Activated T-helper 1 cell treated with anti-CD3 and anti-CD28 coated beads, Interleukin-2, amount 50 U/mL, for 16 hours (primary cell): ENCODE results near the gene SNF8.
A peak's percentile ranks its signal among the peaks of the same experiment; 100 is the strongest.
"Not testable (repeated sequence)": the region's sequence is repeated elsewhere in the genome, so short reads cannot be mapped to it uniquely, and the experiment has no call there.

Experiments used
- DNase-seq, 2 donors: peaks; one replicate each; pipeline ENCODE4 v3.0.0-alpha.2; 2020; ENCODE audit warnings: low read depth in 1 of 2, low spot score in 1 of 2

The SNF8 gene

GRCh38 chr17:48944515-48945260 lies at the start of gene SNF8:
SNF8 (minus strand) TSS chr17:48944842; CDS start chr17:48944734, 108 bp downstream.
- DNase-seq: peak; percentile 81 to 89

- no peak for DNase-seq
Observed at GRCh38 chr17:48993951-48994350, 49.3 kb upstream of the SNF8 start.

- no peak for DNase-seq
Observed at GRCh38 chr17:48993305-48993704, 48.7 kb upstream of the SNF8 start.

- DNase-seq: no peak
Observed at GRCh38 chr17:48992444-48992843, 47.8 kb upstream of the SNF8 start.

DNA sequence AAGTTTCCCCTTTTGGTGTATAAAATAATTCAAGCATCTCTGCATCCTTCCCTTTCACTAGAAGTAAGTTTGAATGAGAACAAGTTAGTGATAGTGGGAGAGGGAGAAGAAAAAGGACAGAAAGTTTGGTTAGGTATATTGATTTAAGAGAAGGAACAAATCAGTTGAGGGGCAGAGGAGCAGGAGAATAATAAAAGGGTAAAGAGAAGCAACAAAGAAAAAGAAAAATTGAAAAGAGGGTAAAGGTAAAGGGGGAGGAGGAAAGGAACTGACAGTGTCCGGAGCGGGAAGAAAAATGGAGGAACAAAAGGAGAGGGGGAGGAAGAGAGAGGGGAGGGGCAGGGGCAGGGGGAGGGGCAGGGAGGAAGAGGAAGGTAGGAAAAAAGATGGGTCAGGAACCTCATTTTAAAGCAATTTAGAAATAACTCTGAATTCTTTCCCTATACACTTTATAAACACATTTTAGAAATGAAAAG lies 46.3 kb upstream of the SNF8 start:
- DNase-seq: no peak

DNA sequence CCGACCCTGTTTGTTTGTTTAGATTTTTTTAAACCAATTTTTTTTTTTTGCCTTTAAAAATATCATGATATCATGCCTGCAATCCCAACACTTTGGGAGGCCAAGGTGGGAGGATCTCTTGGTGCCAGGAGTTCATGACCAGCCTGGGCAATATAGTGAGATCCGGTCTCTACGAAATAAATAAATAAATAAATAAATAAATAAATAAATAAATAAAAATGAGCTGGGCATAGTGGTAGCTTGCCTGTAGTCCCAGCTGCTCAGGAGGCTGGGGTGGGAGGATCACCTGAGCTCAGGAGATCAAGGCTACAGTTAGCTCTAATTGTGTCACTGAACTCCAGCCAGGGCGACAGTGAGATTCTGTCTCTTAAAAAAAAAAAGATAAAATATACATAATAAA lies 44.5 kb upstream of the SNF8 start:
- DNase-seq: no peak

GRCh38 chr17:48985436-48986245 lies 41.0 kb upstream of the SNF8 start:
- DNase-seq: no peak

GRCh38 chr17:48981927-48982539 lies 37.4 kb upstream of the SNF8 start:
- DNase-seq: no peak

DNA sequence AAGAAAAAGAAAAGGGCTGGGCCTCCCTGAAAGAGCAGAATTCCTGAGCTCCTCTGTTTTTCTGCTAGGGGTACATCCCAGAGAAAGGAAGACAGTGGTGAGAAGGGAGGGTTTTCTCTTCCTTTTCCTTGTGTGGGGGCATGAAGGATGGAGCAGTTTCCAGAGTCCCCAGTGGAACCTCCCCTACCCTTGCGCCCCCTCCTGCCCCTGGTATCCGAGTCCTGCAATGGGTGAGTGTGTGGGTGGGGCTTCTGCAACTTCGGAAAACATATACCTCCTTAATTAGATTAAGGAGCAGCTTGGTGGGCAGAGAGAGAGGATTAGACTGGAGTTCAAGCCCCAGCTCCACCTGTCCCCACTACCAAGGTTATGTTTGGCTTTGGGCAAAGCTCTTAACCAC lies 29.2 kb upstream of the SNF8 start:
- DNase-seq: no peak

DNA sequence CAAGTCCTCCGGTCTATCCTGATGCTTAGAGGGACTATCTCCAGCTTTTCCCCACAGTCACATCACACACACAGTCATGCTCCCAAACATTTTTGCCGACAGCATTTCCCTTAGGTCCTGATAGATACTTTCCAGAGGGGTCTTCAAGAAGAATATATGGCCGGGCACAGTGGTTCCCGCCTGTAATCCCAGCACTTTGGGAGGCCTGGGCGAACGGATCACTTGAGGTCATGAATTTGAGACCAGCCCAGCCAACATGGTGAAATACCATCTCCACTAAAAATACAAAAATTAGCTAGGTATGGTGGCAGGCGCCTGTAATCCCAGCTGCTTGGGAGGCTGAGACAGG lies 28.1 kb upstream of the SNF8 start:
- no peak for DNase-seq

GRCh38 chr17:48970865-48971687 lies 26.4 kb upstream of the SNF8 start:
- DNase-seq: no peak

- DNase-seq: no peak
Observed at GRCh38 chr17:48970224-48970623, 25.6 kb upstream of the SNF8 start.

DNA sequence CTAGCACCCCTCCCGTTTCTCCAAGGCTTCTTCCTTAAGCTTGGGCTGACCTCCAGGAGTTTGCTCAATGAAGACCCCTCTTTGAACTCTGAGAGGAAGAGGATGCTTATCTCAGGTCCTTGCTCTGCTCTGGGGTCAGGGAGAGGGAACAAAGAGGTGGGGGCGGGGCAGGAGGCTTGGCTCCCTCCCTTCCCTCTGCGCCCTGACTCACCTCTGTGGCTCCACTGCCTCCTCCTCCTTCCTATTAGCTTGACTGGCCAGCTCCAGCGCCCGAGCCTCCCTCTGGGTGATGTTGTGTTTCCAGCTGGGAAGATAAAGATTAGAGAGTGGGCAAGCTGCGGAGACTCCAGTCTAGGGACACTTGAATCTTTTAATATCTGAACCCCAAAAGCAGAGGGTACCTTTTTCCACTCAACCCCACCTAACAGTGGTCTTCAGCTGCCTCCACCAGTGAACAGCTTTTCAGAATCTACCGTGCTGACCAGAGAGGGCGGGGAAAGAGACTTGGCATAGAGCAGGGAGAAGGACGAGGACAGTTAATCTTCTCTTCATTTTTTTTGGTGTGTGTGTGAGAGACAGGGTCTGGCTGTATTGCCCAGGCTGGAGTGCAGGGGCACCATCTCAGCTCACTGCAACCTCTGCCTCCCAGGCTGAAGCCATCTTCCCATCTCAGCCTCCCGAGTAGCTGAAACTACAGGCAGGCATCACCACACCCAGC lies 17.0 kb upstream of the SNF8 start:
- DNase-seq: no peak

DNA sequence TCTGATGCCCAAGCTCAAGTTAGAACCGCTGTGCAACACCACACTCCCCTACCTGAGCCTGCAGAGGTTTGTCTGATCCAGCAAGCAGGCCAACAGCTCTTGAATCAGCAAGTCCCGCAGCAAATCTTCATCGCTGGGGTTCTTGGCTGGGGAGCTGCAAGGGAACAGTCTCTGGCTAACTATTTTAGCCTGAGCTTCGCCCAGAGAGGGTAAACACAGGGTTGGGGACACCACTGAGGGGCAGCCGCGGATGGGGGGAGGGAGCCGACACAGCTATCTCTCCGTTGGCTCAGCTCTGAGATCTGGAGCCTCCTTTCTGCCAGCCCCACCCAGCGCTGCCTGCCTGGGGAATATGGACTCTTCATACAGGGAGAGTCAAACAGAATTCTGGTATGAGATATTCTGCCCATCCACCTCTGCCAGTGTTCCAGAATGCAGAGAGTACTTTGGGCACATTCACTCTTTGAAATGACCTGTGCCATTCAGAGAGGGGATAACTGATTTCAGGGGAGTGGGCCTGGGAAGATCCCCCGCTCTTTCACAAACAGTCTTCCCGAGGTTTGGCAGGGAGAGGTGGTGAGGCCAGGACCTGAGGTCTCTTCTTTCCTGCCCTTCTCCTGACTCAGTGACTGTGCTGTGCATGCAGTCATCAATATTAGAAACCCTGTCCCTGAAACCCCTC lies 16.3 kb upstream of the SNF8 start:
- DNase-seq: no peak

- no peak for DNase-seq
Observed at GRCh38 chr17:48954300-48954755, 9.7 kb upstream of the SNF8 start.

DNA sequence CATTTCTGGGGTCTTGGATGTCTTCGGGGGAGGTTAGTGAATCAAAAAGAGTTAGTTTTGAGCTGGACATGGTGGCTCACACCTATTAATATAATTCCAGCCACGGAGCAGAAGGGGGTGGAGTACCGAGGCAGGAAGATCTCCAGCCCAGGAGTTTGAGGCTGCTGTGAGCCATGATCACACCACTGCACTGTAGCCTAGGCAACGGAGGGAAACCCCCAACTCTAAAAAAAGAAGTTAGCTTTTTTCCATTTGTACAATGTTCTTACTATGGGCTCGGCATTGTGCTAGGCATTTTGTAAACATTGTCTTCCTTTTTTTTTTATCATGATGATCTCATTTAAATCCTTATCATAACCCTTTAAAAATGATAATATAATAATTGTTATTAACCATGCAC lies 8.3 kb upstream of the SNF8 start:
- DNase-seq: no peak

DNA sequence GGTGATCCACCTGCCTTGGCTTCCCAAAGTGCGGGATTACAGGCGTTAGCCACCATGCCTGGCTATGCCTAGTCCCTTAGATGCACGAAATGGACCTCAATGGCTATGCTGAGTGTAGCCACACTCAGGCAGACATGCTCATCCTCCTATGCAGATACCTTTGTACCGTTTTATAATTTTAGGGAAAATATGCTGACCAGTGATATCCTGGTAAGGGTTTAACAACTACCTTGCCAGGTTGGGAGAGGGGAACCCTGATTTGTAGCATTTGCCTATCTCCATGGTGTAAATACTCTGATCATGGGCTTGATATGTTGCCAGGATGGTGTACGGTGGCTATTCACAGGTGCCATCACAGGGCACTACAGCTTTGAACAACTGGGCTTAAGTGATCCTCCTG lies 6.9 kb upstream of the SNF8 start:
- no peak for DNase-seq

- DNase-seq: not testable (repeated sequence)
Observed at GRCh38 chr17:48945261-48945651, 614 bp upstream of the SNF8 start.

- DNase-seq: no peak
Observed at GRCh38 chr17:48933035-48933434, 11.6 kb downstream of the SNF8 start.

- DNase-seq: no peak
Observed at GRCh38 chr17:48930435-48930873, 14.2 kb downstream of the SNF8 start.
